ENCODE data around the gene DPY30.

- TF ChIP-seq CTCF (IDR thresholded peaks at IDR 0.05) (no peak), EP300 (IDR thresholded peaks at IDR 0.05) (no peak), POLR2A (IDR thresholded peaks at IDR 0.05) (no peak), POLR2AphosphoS5 (IDR thresholded peaks at IDR 0.05) (no peak)
Measured at GRCh38 chr2:32061973-32062861, 22.6 kb upstream of the DPY30 start.
